ENCODE results near the gene SH3TC2.

SH3TC2 gene

GRCh38 chr5:149036970-149037369, 25.9 kb downstream of the SH3TC2 start:
- no peak for TF ChIP-seq REST (IDR thresholded peaks at IDR 0.05; ENCODE audit: insufficient read depth in 1 of 2, low read depth in 2 of 2, low read length in 2 of 2)
- no peak for TF ChIP-seq POLR2AphosphoS5 (IDR thresholded peaks at IDR 0.05; ENCODE audit: low read depth, low read length)
- TF ChIP-seq TAF1 (IDR thresholded peaks at IDR 0.05; ENCODE audit: borderline replicate concordance, insufficient read depth, low read length): no peak
- no peak for TF ChIP-seq SIN3A (IDR thresholded peaks at IDR 0.05; ENCODE audit: borderline replicate concordance, insufficient read depth, low read length)
- TF ChIP-seq FOXP2 (optimal IDR thresholded peaks at IDR 0.05; ENCODE audit: borderline replicate concordance, extremely low read depth, extremely low read length, insufficient read depth): no peak

GRCh38 chr5:149036168-149036567, 26.7 kb downstream of the SH3TC2 start:
- TF ChIP-seq POLR2AphosphoS5 (IDR thresholded peaks at IDR 0.05; ENCODE audit: low read depth, low read length) (no peak), FOXP2 (optimal IDR thresholded peaks at IDR 0.05; ENCODE audit: borderline replicate concordance, extremely low read depth, extremely low read length, insufficient read depth) (no peak), REST (IDR thresholded peaks at IDR 0.05; ENCODE audit: insufficient read depth in 1 of 2, low read depth in 2 of 2, low read length in 2 of 2) (no peak), SIN3A (IDR thresholded peaks at IDR 0.05; ENCODE audit: borderline replicate concordance, insufficient read depth, low read length) (no peak), TAF1 (IDR thresholded peaks at IDR 0.05; ENCODE audit: borderline replicate concordance, insufficient read depth, low read length) (no peak)

- TF ChIP-seq TAF1 (IDR thresholded peaks at IDR 0.05; ENCODE audit: borderline replicate concordance, insufficient read depth, low read length) (no peak), FOXP2 (optimal IDR thresholded peaks at IDR 0.05; ENCODE audit: borderline replicate concordance, extremely low read depth, extremely low read length, insufficient read depth) (no peak), REST (IDR thresholded peaks at IDR 0.05; ENCODE audit: insufficient read depth in 1 of 2, low read depth in 2 of 2, low read length in 2 of 2) (no peak), SIN3A (IDR thresholded peaks at IDR 0.05; ENCODE audit: borderline replicate concordance, insufficient read depth, low read length) (no peak), POLR2AphosphoS5 (IDR thresholded peaks at IDR 0.05; ENCODE audit: low read depth, low read length) (no peak)
Observed at GRCh38 chr5:149035372-149035790, 27.5 kb downstream of the SH3TC2 start.

- no peak for TF ChIP-seq POLR2AphosphoS5 (IDR thresholded peaks at IDR 0.05; ENCODE audit: low read depth, low read length)
- no peak for TF ChIP-seq SIN3A (IDR thresholded peaks at IDR 0.05; ENCODE audit: borderline replicate concordance, insufficient read depth, low read length)
- TF ChIP-seq FOXP2 (optimal IDR thresholded peaks at IDR 0.05; ENCODE audit: borderline replicate concordance, extremely low read depth, extremely low read length, insufficient read depth): no peak
- no peak for TF ChIP-seq REST (IDR thresholded peaks at IDR 0.05; ENCODE audit: insufficient read depth in 1 of 2, low read depth in 2 of 2, low read length in 2 of 2)
- TF ChIP-seq TAF1 (IDR thresholded peaks at IDR 0.05; ENCODE audit: borderline replicate concordance, insufficient read depth, low read length): no peak
Observed at GRCh38 chr5:149030838-149031397, 31.9 kb downstream of the SH3TC2 start.

Measured in PFSK-1 (cell line).